GM12865 (cell line): ENCODE measurements around the gene FAM181B.

Source experiments
- DNase-seq: peaks from one replicate; pipeline ENCODE4 v3.0.0; 2010; ENCODE audit warnings: low read depth
- H3K4me3 ChIP-seq: 2 replicates; pipeline ENCODE4 v1.5.1; 2011; ENCODE audit warnings: mild to moderate bottlenecking, low read depth, low read length, control low read depth
- TF ChIP-seq, protein P1 (sequence below): IDR thresholded peaks from 2 replicates; pipeline ENCODE4 v1.5.1; 2011; ENCODE audit warnings: low read length, control low read depth, low read depth, inconsistent platforms; ENCODE audit not compliant: insufficient read depth; ENCODE audit errors: missing control alignments

FAM181B gene

DNA sequence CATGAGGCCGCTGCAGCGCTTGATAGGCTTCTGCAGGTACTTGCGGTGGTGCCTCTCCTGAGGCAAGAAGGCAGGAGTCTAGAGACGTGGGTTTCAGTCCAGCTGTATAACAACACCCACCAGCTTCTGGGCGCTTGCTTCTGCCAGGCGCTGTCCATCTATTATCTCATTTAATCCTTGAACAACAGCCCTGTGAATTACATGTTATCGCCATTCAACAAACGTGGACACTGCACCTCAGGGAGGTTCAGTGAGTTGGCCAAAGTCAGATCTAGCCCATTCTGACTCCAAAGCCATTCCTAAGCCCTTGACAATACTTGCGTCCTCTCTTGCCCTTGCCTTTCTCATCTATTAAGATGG is 436 bp upstream of the FAM181B start:
- no peak overlapping the region for H3K4me3 ChIP-seq
- TF ChIP-seq, protein P1, sequence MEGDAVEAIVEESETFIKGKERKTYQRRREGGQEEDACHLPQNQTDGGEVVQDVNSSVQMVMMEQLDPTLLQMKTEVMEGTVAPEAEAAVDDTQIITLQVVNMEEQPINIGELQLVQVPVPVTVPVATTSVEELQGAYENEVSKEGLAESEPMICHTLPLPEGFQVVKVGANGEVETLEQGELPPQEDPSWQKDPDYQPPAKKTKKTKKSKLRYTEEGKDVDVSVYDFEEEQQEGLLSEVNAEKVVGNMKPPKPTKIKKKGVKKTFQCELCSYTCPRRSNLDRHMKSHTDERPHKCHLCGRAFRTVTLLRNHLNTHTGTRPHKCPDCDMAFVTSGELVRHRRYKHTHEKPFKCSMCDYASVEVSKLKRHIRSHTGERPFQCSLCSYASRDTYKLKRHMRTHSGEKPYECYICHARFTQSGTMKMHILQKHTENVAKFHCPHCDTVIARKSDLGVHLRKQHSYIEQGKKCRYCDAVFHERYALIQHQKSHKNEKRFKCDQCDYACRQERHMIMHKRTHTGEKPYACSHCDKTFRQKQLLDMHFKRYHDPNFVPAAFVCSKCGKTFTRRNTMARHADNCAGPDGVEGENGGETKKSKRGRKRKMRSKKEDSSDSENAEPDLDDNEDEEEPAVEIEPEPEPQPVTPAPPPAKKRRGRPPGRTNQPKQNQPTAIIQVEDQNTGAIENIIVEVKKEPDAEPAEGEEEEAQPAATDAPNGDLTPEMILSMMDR = no peak

GRCh38 chr11:82732734-82733443 is 775 bp downstream of the FAM181B start:
- no peak for DNase-seq
- no peak overlapping the region for H3K4me3 ChIP-seq
- TF ChIP-seq, protein P1 = no peak

More for the DNA sequence above, 436 bp upstream of the FAM181B start:
- no peak for DNase-seq

- no peak overlapping the region for H3K4me3 ChIP-seq
- TF ChIP-seq, protein P1 = no peak
- DNase-seq = no peak
Measured at GRCh38 chr11:82732348-82732733, 1.3 kb downstream of the FAM181B start.

- TF ChIP-seq, protein P1 = no peak
- H3K4me3 ChIP-seq = no peak overlapping the region
- DNase-seq = no peak
Measured at GRCh38 chr11:82731691-82732277, 1.9 kb downstream of the FAM181B start.

DNA sequence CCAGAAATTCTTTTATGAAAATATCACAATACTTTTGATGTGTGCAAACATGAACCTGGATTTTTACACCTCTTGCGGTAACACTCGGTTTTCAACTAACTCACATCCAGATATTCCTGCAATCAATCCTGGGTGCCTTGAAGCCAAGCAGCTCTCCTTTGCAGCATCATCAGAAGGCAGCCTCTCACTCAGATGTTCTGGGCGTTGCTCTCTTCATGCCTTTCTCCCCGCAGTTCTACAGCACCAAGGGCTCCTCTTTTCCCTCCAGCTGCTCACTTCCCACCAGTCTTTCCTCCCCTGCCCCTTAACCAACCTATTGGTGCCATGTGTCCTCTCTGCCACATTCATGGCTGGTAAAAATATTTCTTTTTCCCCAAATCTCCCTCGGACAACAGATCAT is 2.9 kb downstream of the FAM181B start:
- no peak overlapping the region for H3K4me3 ChIP-seq
- TF ChIP-seq, protein P1 = no peak
- DNase-seq = no peak

DNA sequence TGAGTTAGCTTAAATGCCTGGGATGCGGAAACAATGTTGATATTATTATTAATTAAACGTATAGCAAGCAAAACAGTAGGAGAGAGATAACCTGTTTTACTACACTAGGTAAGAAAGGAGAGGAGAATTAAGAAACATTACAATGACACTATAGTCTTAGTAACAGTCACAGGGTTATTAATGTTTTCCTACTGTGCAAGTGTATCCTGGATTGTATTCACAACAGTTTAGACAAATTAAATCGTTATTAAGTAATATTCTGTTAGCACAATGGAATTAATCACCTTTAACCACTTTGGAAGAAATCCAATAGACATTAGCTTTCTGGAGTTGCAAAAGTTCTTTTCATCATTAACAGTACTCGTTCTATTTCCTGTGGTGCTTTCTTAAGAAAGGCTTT is 3.4 kb downstream of the FAM181B start:
- TF ChIP-seq, protein P1 = no peak
- no peak overlapping the region for H3K4me3 ChIP-seq
- DNase-seq = no peak

DNA sequence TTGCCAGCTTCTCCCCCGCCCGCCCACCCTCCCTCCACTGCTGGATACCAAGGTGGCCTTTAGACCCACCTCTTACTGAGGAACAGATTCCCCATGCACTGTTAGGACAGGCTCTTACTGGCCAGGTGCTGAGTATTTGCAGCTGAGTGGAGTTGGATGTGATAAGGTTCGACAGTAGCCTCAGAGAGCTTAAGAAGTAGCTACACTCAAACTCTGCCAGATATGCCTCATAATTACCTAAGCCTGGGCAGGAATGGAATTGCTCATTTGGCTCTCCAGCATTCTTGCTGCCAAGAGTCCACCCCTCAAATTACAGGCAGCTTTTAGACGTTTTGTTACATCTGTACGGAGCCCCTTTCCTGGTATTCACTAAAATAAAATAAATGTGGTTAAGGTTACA is 9.6 kb downstream of the FAM181B start:
- no peak for DNase-seq
- TF ChIP-seq, protein P1 = no peak
- no peak overlapping the region for H3K4me3 ChIP-seq
